DMS114 treated with DMSO at 0.1 percent for 48 hours (cell line): ENCODE data around the gene GJA9.

Source experiments
- DNase-seq: peaks from one replicate; lab custom pipeline; 2025; ENCODE audit not compliant: unreplicated experiment; lab: John Stamatoyannopoulos, UW

Gene GJA9

GRCh38 chr1:38832370-38832734 is 49.0 kb downstream of the GJA9 start:
- DNase-seq = no peak

GRCh38 chr1:38831731-38832369 is 49.5 kb downstream of the GJA9 start:
- DNase-seq = no peak

- no peak for DNase-seq
Observed at GRCh38 chr1:38829368-38829767, 52.0 kb downstream of the GJA9 start.

- no peak for DNase-seq
Observed at GRCh38 chr1:38827318-38827717, 54.1 kb downstream of the GJA9 start.

DNA sequence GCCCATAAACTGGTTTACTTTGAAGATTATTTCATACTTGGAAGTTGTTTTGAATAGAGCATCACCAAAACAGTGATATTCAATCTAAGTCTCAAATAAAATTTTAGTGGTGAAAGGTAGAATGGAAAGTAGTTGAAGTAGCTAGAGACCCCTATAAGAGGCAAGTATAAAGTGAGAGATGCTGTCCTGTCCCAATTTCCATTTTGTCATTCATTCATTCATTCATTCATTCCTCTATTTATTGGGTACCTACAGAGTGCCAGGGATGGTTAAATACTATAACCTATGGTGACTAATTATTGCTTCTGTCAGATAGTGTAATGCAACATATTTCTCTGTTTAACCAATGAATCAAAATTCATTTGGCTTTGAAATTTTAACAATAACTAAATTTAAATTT is 54.5 kb downstream of the GJA9 start:
- DNase-seq = no peak

- DNase-seq = no peak
Observed at GRCh38 chr1:38826262-38826661, 55.1 kb downstream of the GJA9 start.
